Keratinocyte (primary cell): ENCODE data around the gene TXNRD2. TPM values are rescaled to one million over a fixed set of nuclear protein-coding genes. Genes with fewer than 3 reads are reported as not detected.

Source experiments
- DNase-seq: peaks from one replicate; pipeline ENCODE4 v3.0.0-alpha.2; 2011; ENCODE audit warnings: low read depth, missing footprints, low spot score
- FAIRE-seq: peaks from 2 replicates; lab custom pipeline; 2011; peaks lifted over from hg19 to GRCh38; lab: Jason Lieb, UNC
- H2AFZ ChIP-seq: 2 replicates; pipeline ENCODE4 v1.6.0; 2012; ENCODE audit warnings: low read length, control low read depth, inconsistent platforms; ENCODE audit not compliant: control insufficient read depth
- H3K27ac ChIP-seq: 2 replicates; pipeline ENCODE4 v1.5.1; 2011; ENCODE audit warnings: low read length; ENCODE audit not compliant: control insufficient read depth, insufficient read depth
- H3K27me3 ChIP-seq: 3 replicates; pipeline ENCODE4 v1.6.0; 2011; ENCODE audit warnings: low read length; ENCODE audit not compliant: control insufficient read depth, insufficient read depth; ENCODE audit errors: extremely low read depth
- H3K36me3 ChIP-seq, 2 experiments: 2 replicates in 1 of 2; 3 replicates in 1 of 2; pipeline ENCODE4 v1.5.1; 2011; ENCODE audit warnings: low read length in 2 of 2, mild to moderate bottlenecking in 1 of 2; ENCODE audit not compliant: control insufficient read depth in 2 of 2, insufficient read depth in 2 of 2; ENCODE audit errors: extremely low read depth in 1 of 2
- H3K4me1 ChIP-seq: 3 replicates; pipeline ENCODE4 v1.5.1; 2011; ENCODE audit warnings: low read length; ENCODE audit not compliant: control insufficient read depth, insufficient read depth; ENCODE audit errors: extremely low read depth
- H3K4me2 ChIP-seq: 3 replicates; pipeline ENCODE4 v1.6.0; 2011; ENCODE audit warnings: low read depth, low read length; ENCODE audit not compliant: control insufficient read depth, insufficient read depth; ENCODE audit errors: extremely low read depth
- H3K4me3 ChIP-seq, 3 experiments: fragments of 200-600 bp in 1 of 3; sonication (generic) in 1 of 3; 2 replicates in 2 of 3; 3 replicates in 1 of 3; pipeline ENCODE4 v1.5.1; 2011 to 2016; ENCODE audit warnings: low read length in 3 of 3, mild to moderate bottlenecking in 3 of 3, control low read depth in 2 of 3, inconsistent platforms in 1 of 3, low read depth in 1 of 3, mixed read lengths in 1 of 3, mixed run types in 1 of 3, moderate library complexity in 1 of 3; ENCODE audit not compliant: control insufficient read depth in 2 of 3, insufficient read depth in 2 of 3; ENCODE audit errors: extremely low read depth in 1 of 3
- H3K79me2 ChIP-seq: 2 replicates; pipeline ENCODE4 v1.6.0; 2012; ENCODE audit warnings: low read length; ENCODE audit not compliant: control insufficient read depth, insufficient read depth
- H3K9ac ChIP-seq: 3 replicates; pipeline ENCODE4 v1.6.0; 2011; ENCODE audit warnings: low read length; ENCODE audit not compliant: control insufficient read depth, insufficient read depth; ENCODE audit errors: extremely low read depth
- H3K9me1 ChIP-seq: 3 replicates; pipeline ENCODE4 v1.6.0; 2011; ENCODE audit warnings: low read length; ENCODE audit not compliant: control insufficient read depth, insufficient read depth; ENCODE audit errors: extremely low read depth
- H3K9me3 ChIP-seq: 2 replicates; pipeline ENCODE4 v1.5.1; 2012; ENCODE audit warnings: low read depth, low read length; ENCODE audit not compliant: control insufficient read depth
- H4K20me1 ChIP-seq: 3 replicates; pipeline ENCODE4 v1.6.0; 2011; ENCODE audit warnings: low read length; ENCODE audit not compliant: control insufficient read depth, insufficient read depth; ENCODE audit errors: extremely low read depth
- CTCF ChIP-seq, 3 experiments: IDR thresholded peaks in 1 of 3; conservative IDR thresholded peaks in 1 of 3; optimal IDR thresholded peaks in 1 of 3; 2 replicates in 2 of 3; 3 replicates in 1 of 3; pipeline versions ENCODE3 to v1.5.1; 2011; ENCODE audit warnings: low read length in 3 of 3, mild to moderate bottlenecking in 3 of 3, moderate library complexity in 2 of 3, control low read depth in 1 of 3, inconsistent platforms in 1 of 3; ENCODE audit not compliant: insufficient read depth in 2 of 3; ENCODE audit errors: extremely low read depth in 1 of 3
- EZH2 ChIP-seq: IDR thresholded peaks from one replicate; pipeline ENCODE4 v1.6.1; 2012; ENCODE audit warnings: inconsistent platforms, mild to moderate bottlenecking, low read length, moderate library complexity
- dilution Hi-C: fragments of 300-500 bp; cut with MboI; formaldehyde crosslinking; loops from one replicate; pipeline ENCODE4 v1.7.0; 2020; ENCODE audit warnings: low sequenced_read_pairs; ENCODE audit not compliant: extremely low pct_ligation_motif_present
- polyA plus RNA-seq, 5 experiments: library from polyadenylated mRNA; depleted of rRNA in 3 of 5; stranded (reverse) in 3 of 5; stranded (forward) in 1 of 5; unstranded in 1 of 5; fragments of >200 nt; gene quantifications; 1 replicate in 1 of 5; 2 replicates in 3 of 5; 3 replicates in 1 of 5; pipeline versions ENCODE4 v1.2.1 to v1.2.3, GENCODE V29; 2011 to 2012; ENCODE audit warnings: missing spikeins in 2 of 5, low read depth in 1 of 5, low replicate concordance in 1 of 5

The TXNRD2 gene
- polyA plus RNA-seq, 1 donor (not counting 4 experiments of a cell fraction or from before 2014, with no cell fraction given) = 16.0 TPM

- H3K9me3 ChIP-seq = no peaks in the 10 kb centered on the region
- H3K4me2 ChIP-seq = no peak overlapping the region
- no peak overlapping the region for H3K4me3 ChIP-seq
- no peaks in the 10 kb centered on the region for H3K79me2 ChIP-seq
- DNase-seq (no peak), FAIRE-seq (no peak)
- no peak overlapping the region for H2AFZ ChIP-seq
- dilution Hi-C loops = no loop called here
- no peaks in the 10 kb centered on the region for H3K27me3 ChIP-seq
- peaks cover 3% of the 10 kb centered on the region for H3K9me1 ChIP-seq
- peaks cover 31% of the 10 kb centered on the region for H3K4me1 ChIP-seq
- TF ChIP-seq CTCF (optimal IDR thresholded peaks at IDR 0.05 in 1 of 3, IDR thresholded peaks at IDR 0.05 in 1 of 3, conservative IDR thresholded peaks at IDR 0.05 in 1 of 3; ENCODE audit: extremely low read depth in 1 of 3, insufficient read depth in 2 of 3, low read length in 3 of 3) (no peak), EZH2 (no peak)
- no peak overlapping the region for H3K27ac ChIP-seq
- H3K9ac ChIP-seq = no peak overlapping the region
- peaks cover 5% of the 10 kb centered on the region for H4K20me1 ChIP-seq
- H3K36me3 ChIP-seq = peaks cover 0 to 5% of the 10 kb centered on the region in 2 experiments
Measured at GRCh38 chr22:19978748-19979147, 37.1 kb upstream of the TXNRD2 start.

GRCh38 chr22:19977296-19978243 lies 36.0 kb upstream of the TXNRD2 start:
- Histone ChIP-seq H3K4me3 (no peak overlapping the region), H3K9me1 (peaks cover 3% of the 10 kb centered on the region), H3K4me2 (no peak overlapping the region), H2AFZ (no peak overlapping the region), H4K20me1 (peaks cover 5% of the 10 kb centered on the region), H3K4me1 (peaks cover 19% of the 10 kb centered on the region), H3K9ac (no peak overlapping the region), H3K79me2 (no peaks in the 10 kb centered on the region), H3K27ac (no peak overlapping the region), H3K27me3 (no peaks in the 10 kb centered on the region), H3K9me3 (no peaks in the 10 kb centered on the region), H3K36me3 (peaks cover 0 to 8% of the 10 kb centered on the region in 2 experiments)
- dilution Hi-C loops = no loop called here
- no peak for DNase-seq
- FAIRE-seq = no peak
- TF ChIP-seq EZH2 (no peak), CTCF (optimal IDR thresholded peaks at IDR 0.05 in 1 of 3, IDR thresholded peaks at IDR 0.05 in 1 of 3, conservative IDR thresholded peaks at IDR 0.05 in 1 of 3; ENCODE audit: extremely low read depth in 1 of 3, insufficient read depth in 2 of 3, low read length in 3 of 3) (no peak)
